Thymus (tissue), 11 donors: ENCODE measurements around the gene SYTL2. TPM values are rescaled to one million over a fixed set of nuclear protein-coding genes. Genes with fewer than 3 reads are reported as not detected.

ENCODE experiments used
- DNase-seq, 9 donors: peaks; one replicate each; pipeline ENCODE4 v3.0.0-alpha.2; 2013; ENCODE audit warnings: low spot score in 9 of 9, low read depth in 6 of 9, missing footprints in 1 of 9
- H3K27ac ChIP-seq, 2 donors: one replicate each; pipeline ENCODE4 v1.5.1; 2013; ENCODE audit warnings: control low read depth in 1 of 2, low read depth in 1 of 2, low read length in 1 of 2, mild to moderate bottlenecking in 1 of 2, moderate library complexity in 1 of 2
- H3K27me3 ChIP-seq, 2 donors: one replicate each; pipeline ENCODE4 v1.5.1; 2013; ENCODE audit warnings: low read length in 1 of 2; ENCODE audit not compliant: control insufficient read depth in 2 of 2, insufficient read depth in 1 of 2
- H3K36me3 ChIP-seq, 2 donors: one replicate each; pipeline ENCODE4 v1.5.1; 2013; ENCODE audit warnings: low read length in 1 of 2, mild to moderate bottlenecking in 1 of 2, moderate library complexity in 1 of 2; ENCODE audit not compliant: control insufficient read depth in 2 of 2, insufficient read depth in 2 of 2
- H3K4me1 ChIP-seq, 2 donors: one replicate each; pipeline ENCODE4 v1.5.1; 2013; ENCODE audit warnings: low read length in 2 of 2; ENCODE audit not compliant: control insufficient read depth in 2 of 2, insufficient read depth in 2 of 2
- H3K4me3 ChIP-seq, 2 donors: one replicate each; pipeline ENCODE4 v1.5.1; 2013; ENCODE audit warnings: low read length in 2 of 2, control low read depth in 1 of 2, mild to moderate bottlenecking in 1 of 2
- H3K9me3 ChIP-seq, 2 donors: one replicate each; pipeline ENCODE4 v1.5.1; 2013; ENCODE audit warnings: low read length in 1 of 2, mild to moderate bottlenecking in 1 of 2; ENCODE audit not compliant: control insufficient read depth in 2 of 2, insufficient read depth in 1 of 2
- WGBS: extraction: QIAGEN DNeasy Blood & Tissue Kit; methylation state at CpG from one replicate; pipeline ENCODE4 v1.1.7; 2013; 5-methylcytosine and 5-hydroxymethylcytosine counted together
- polyA plus RNA-seq: library from polyadenylated mRNA; stranded (reverse); fragments of 200-250 nt; gene quantifications from one replicate; pipeline ENCODE4 v1.2.3, GENCODE V29; 2013
- total RNA-seq: library from RNA; stranded (reverse); fragments of 120-200 nt; gene quantifications from one replicate; pipeline ENCODE4 v1.2.4, GENCODE V29; 2013
- donor health status: healthy.

The SYTL2 gene
- total and polyA plus RNA-seq, 2 donors, result 15.1 to 22.2 TPM

- Histone ChIP-seq H3K9me3 (no peaks in the 10 kb centered on the region), H3K4me1 (peaks cover 0 to 17% of the 10 kb centered on the region in 2 donors), H3K36me3 (no peaks in the 10 kb centered on the region), H3K4me3 (no peak overlapping the region), H3K27me3 (peaks cover 49 to 85% of the 10 kb centered on the region in 2 donors), H3K27ac (no peak overlapping the region)
- WGBS, result 93% methylated on average over 2 of the region's 2 CpGs
- no peak for DNase-seq
These were observed 51.0 kb downstream of the SYTL2 start for GRCh38 chr11:85759915-85760314.

GRCh38 chr11:85758480-85759039 is 52.4 kb downstream of the SYTL2 start:
- Histone ChIP-seq H3K4me3 (no peak overlapping the region), H3K27me3 (peaks cover 44 to 87% of the 10 kb centered on the region in 2 donors), H3K4me1 (peaks cover under 1 to 24% of the 10 kb centered on the region in 2 donors), H3K36me3 (no peaks in the 10 kb centered on the region), H3K27ac (no peak overlapping the region), H3K9me3 (no peaks in the 10 kb centered on the region)
- no peak for DNase-seq
- 92% methylated on average over 1 of the region's 1 CpG for WGBS

- DNase-seq, result no peak
- Histone ChIP-seq H3K4me1 (peaks cover 5 to 29% of the 10 kb centered on the region in 2 donors), H3K4me3 (no peak overlapping the region), H3K27me3 (peaks cover 39 to 82% of the 10 kb centered on the region in 2 donors), H3K9me3 (no peaks in the 10 kb centered on the region), H3K36me3 (no peaks in the 10 kb centered on the region), H3K27ac (no peak overlapping the region)
- WGBS, result 95% methylated on average over 4 of the region's 4 CpGs
These were observed 52.9 kb downstream of the SYTL2 start for GRCh38 chr11:85758026-85758425.

GRCh38 chr11:85756401-85757200 is 54.3 kb downstream of the SYTL2 start:
- DNase-seq, result peak in 2 of 9 donors; percentile 9 to 53
- Histone ChIP-seq H3K36me3 (no peaks in the 10 kb centered on the region), H3K27ac (no peak overlapping the region), H3K9me3 (no peaks in the 10 kb centered on the region), H3K4me3 (no peak overlapping the region), H3K4me1 (peaks cover 13 to 40% of the 10 kb centered on the region in 2 donors), H3K27me3 (peaks cover 28 to 75% of the 10 kb centered on the region in 2 donors)
- WGBS, result 90% methylated on average over 6 of the region's 6 CpGs

DNA sequence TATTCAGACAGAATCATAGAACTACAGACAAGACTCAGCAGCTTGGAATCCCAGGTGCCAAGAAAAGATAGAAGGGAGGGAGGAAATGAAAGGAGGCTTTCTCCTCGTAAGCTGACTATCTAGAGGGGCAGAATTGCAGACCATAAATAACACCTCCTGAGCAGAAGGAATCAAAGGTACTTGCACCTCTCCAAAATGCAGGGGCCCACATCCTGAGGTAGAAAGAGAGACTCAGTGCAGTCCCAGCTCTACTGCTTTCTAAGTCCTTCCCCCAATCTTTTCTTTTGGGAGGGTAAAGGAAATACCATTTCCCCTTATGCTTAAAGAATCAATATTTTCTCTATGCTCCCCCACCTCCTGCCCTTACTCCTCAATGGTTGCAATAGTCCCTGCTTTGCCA is 55.2 kb downstream of the SYTL2 start:
- Histone ChIP-seq H3K36me3 (no peaks in the 10 kb centered on the region), H3K27me3 (peaks cover 33 to 75% of the 10 kb centered on the region in 2 donors), H3K4me1 (peaks cover 13 to 46% of the 10 kb centered on the region in 2 donors), H3K9me3 (no peaks in the 10 kb centered on the region), H3K4me3 (no peak overlapping the region), H3K27ac (peak overlapping the region; percentile 38 to 52)
- WGBS, result 53% methylated on average over 1 of the region's 1 CpG
- peak in 1 of 9 donors; percentile 47 for DNase-seq

GRCh38 chr11:85755285-85755684 is 55.7 kb downstream of the SYTL2 start:
- Histone ChIP-seq H3K27ac (peak overlapping the region; percentile 38 to 54), H3K9me3 (no peaks in the 10 kb centered on the region), H3K4me3 (no peak overlapping the region), H3K27me3 (peaks cover 33 to 75% of the 10 kb centered on the region in 2 donors), H3K36me3 (no peaks in the 10 kb centered on the region), H3K4me1 (peaks cover 13 to 50% of the 10 kb centered on the region in 2 donors)
- peak in 1 of 9 donors; percentile 53 for DNase-seq
- WGBS, result 78% methylated on average over 2 of the region's 2 CpGs

GRCh38 chr11:85752890-85753581 is 57.9 kb downstream of the SYTL2 start:
- WGBS, result 13% methylated on average over 7 of the region's 7 CpGs
- no peaks in the 10 kb centered on the region for H3K9me3 ChIP-seq
- peaks cover 45 to 83% of the 10 kb centered on the region in 2 donors for H3K27me3 ChIP-seq
- peak overlapping the region; percentile 74 to 77 for H3K27ac ChIP-seq
- no peaks in the 10 kb centered on the region for H3K36me3 ChIP-seq
- H3K4me3 ChIP-seq, result no peak overlapping the region
- peaks cover 13 to 61% of the 10 kb centered on the region in 2 donors for H3K4me1 ChIP-seq
- DNase-seq, result peak; percentile 89 to 99 (median 97)

DNA sequence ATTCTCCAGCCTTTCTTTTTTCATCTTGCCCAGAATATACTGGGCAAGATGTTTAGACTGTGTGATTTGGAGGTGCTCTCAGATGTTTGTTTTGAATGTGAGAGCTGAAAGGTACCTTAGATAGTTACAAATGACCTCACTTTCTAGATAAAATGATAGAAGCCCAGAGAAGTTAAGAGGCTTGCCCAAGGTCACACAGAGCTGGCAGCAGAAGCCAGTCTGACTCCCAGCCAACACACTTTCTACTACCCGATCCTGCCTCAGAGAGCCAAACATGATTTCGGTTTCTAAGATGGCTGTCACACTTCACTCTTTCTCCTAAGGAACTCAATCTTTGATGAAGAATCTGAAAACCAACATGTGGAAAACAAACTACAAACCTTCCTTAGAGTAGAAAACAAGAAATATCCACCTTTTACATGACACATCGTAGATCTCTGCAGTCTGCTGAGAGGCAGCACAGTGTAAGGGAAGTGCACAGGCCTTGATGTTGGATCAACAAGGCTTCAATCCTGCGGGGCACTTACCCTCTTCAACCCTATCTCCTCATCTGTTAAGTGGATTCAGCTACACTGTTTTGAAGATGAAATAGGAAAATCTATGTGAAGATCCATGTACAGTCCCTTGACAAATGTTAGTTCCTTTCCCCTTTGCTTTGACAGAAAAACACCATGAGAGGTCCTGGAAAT is 58.6 kb downstream of the SYTL2 start:
- Histone ChIP-seq H3K4me1 (peaks cover 13 to 61% of the 10 kb centered on the region in 2 donors), H3K4me3 (no peak overlapping the region), H3K27ac (peak overlapping the region; percentile 44 to 55), H3K27me3 (peaks cover 49 to 81% of the 10 kb centered on the region in 2 donors), H3K9me3 (no peaks in the 10 kb centered on the region), H3K36me3 (no peaks in the 10 kb centered on the region)
- peak in 1 of 9 donors; percentile 39 for DNase-seq
- WGBS, result 46% methylated on average over 4 of the region's 4 CpGs
